Hepatocyte (in vitro differentiated cells): Measurements from ENCODE around the gene NDUFAF7.

Experiments used
- CTCF ChIP-seq: fragments of 200-600 bp; sonication (generic); IDR thresholded peaks from 2 replicates; pipeline ENCODE4 v1.5.1; 2016; ENCODE audit warnings: antibody characterized with exemption, mild to moderate bottlenecking; ENCODE audit not compliant: poor library complexity
- EZH2 ChIP-seq: fragments of 200-600 bp; sonication (generic); IDR thresholded peaks from 2 replicates; pipeline ENCODE4 v1.6.1; 2016; ENCODE audit warnings: antibody characterized with exemption, mild to moderate bottlenecking, borderline replicate concordance
- EZH2phosphoT487 ChIP-seq: fragments of 200-600 bp; sonication (generic); IDR thresholded peaks from one replicate; pipeline ENCODE4 v1.6.1; 2018; ENCODE audit warnings: antibody characterized with exemption, mild to moderate bottlenecking, low read depth, moderate library complexity; ENCODE audit not compliant: unreplicated experiment, severe bottlenecking

DNA sequence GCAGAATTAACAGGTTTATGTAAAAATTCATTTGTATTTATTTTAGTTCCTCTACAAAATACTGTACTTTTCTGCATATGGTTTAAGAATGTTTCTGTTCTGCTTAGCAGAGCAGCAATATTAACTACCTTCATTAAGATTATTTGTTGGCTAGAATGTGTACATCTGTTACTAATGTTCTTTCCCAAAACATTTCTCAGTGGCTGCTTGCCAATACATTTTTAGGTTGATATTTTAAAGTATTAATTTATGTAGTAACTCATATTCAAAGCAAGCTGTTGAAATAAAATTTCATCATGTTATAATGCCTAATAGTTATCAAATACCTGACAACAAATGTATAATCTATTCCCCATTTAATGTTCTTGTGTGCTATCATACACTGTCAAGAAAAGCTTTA is 52.9 kb downstream of the NDUFAF7 start:
- TF ChIP-seq CTCF (no peak), EZH2 (no peak), EZH2phosphoT487 (no peak)
